WERI-Rb-1 (cell line): ENCODE measurements around the gene NRDC.
"Not testable (repeated sequence)": the region's sequence is repeated elsewhere in the genome, so short reads cannot be mapped to it uniquely, and the experiment has no call there.

Experiments used
- DNase-seq: peaks from one replicate; pipeline ENCODE4 v3.0.0-alpha.2; 2020
- H3K27ac ChIP-seq: fragments of 250-450 bp; sonication (Bioruptor Pico); 2 replicates; pipeline ENCODE4 v1.5.1; 2020; ENCODE audit warnings: mild to moderate bottlenecking, moderate library complexity
- H3K27me3 ChIP-seq: fragments of 250-450 bp; sonication (Bioruptor Pico); 2 replicates; pipeline ENCODE4 v1.5.1; 2021; ENCODE audit warnings: mild to moderate bottlenecking, low read depth, moderate library complexity; ENCODE audit not compliant: insufficient read depth, severe bottlenecking
- H3K36me3 ChIP-seq: fragments of 250-450 bp; sonication (Bioruptor Pico); 2 replicates; pipeline ENCODE4 v1.5.1; 2020; ENCODE audit warnings: mild to moderate bottlenecking, moderate library complexity
- H3K4me3 ChIP-seq: 2 replicates; pipeline ENCODE4 v1.5.1; 2011; ENCODE audit warnings: low read depth, mild to moderate bottlenecking, control low read depth, low read length
- H3K9me3 ChIP-seq: fragments of 250-450 bp; sonication (Bioruptor Pico); 2 replicates; pipeline ENCODE4 v1.5.1; 2021; ENCODE audit warnings: mild to moderate bottlenecking, moderate library complexity; ENCODE audit not compliant: severe bottlenecking
- CTCF ChIP-seq: IDR thresholded peaks from 2 replicates; pipeline ENCODE4 v1.5.1; 2011; ENCODE audit warnings: low read depth, mild to moderate bottlenecking, control low read depth, inconsistent platforms, low read length

NRDC gene

GRCh38 chr1:51840182-51840581, 38.3 kb downstream of the NRDC start:
- Histone ChIP-seq H3K27me3 (no peaks in the 10 kb centered on the region), H3K9me3 (no peaks in the 10 kb centered on the region), H3K36me3 (peaks cover 18% of the 10 kb centered on the region), H3K4me3 (no peak overlapping the region), H3K27ac (no peak overlapping the region)
- no peak for TF ChIP-seq CTCF
- no peak for DNase-seq

- Histone ChIP-seq H3K36me3 (peaks cover 20% of the 10 kb centered on the region), H3K27ac (no peak overlapping the region), H3K4me3 (no peak overlapping the region), H3K27me3 (no peaks in the 10 kb centered on the region), H3K9me3 (no peaks in the 10 kb centered on the region)
- no peak for TF ChIP-seq CTCF
- DNase-seq = no peak
Observed at GRCh38 chr1:51839094-51839493, 39.4 kb downstream of the NRDC start.

- Histone ChIP-seq H3K4me3 (no peak overlapping the region), H3K9me3 (no peaks in the 10 kb centered on the region), H3K27me3 (no peaks in the 10 kb centered on the region), H3K36me3 (peaks cover 29% of the 10 kb centered on the region), H3K27ac (no peak overlapping the region)
- no peak for DNase-seq
- TF ChIP-seq CTCF = no peak
Observed at GRCh38 chr1:51837243-51837642, 41.3 kb downstream of the NRDC start.

- H3K4me3 ChIP-seq = no peak overlapping the region
- peaks cover 40% of the 10 kb centered on the region for H3K36me3 ChIP-seq
- no peak for TF ChIP-seq CTCF
- H3K27me3 ChIP-seq = no peaks in the 10 kb centered on the region
- DNase-seq = no peak
- no peak overlapping the region for H3K27ac ChIP-seq
- H3K9me3 ChIP-seq = peaks cover 2% of the 10 kb centered on the region
Observed at GRCh38 chr1:51833700-51834099, 44.8 kb downstream of the NRDC start.

- TF ChIP-seq CTCF = no peak
- H3K36me3 ChIP-seq = peaks cover 40% of the 10 kb centered on the region
- H3K4me3 ChIP-seq = no peak overlapping the region
- H3K9me3 ChIP-seq = peaks cover 2% of the 10 kb centered on the region
- no peak for DNase-seq
- no peaks in the 10 kb centered on the region for H3K27me3 ChIP-seq
- H3K27ac ChIP-seq = no peak overlapping the region
Observed at GRCh38 chr1:51829058-51829457, 49.5 kb downstream of the NRDC start.

- no peak overlapping the region for H3K4me3 ChIP-seq
- peaks cover 22% of the 10 kb centered on the region for H3K36me3 ChIP-seq
- H3K27me3 ChIP-seq = no peaks in the 10 kb centered on the region
- no peak overlapping the region for H3K27ac ChIP-seq
- no peaks in the 10 kb centered on the region for H3K9me3 ChIP-seq
- TF ChIP-seq CTCF = no peak
- no peak for DNase-seq
Observed at GRCh38 chr1:51819810-51820209, 58.7 kb downstream of the NRDC start.

GRCh38 chr1:51819021-51819420, 59.5 kb downstream of the NRDC start:
- H3K9me3 ChIP-seq, H3K27ac ChIP-seq, DNase-seq, H3K27me3 ChIP-seq, H3K4me3 ChIP-seq: not testable (repeated sequence)
- H3K36me3 ChIP-seq = peaks cover 22% of the 10 kb centered on the region
